H1 (cell line): ENCODE results near the gene ADGRL3.

Experiments
- CTCF ChIP-seq, 3 experiments: IDR thresholded peaks; 1 replicate in 2 of 3; 2 replicates in 1 of 3; pipeline versions ENCODE4 v1.5.1 to v1.6.1; 2011; ENCODE audit warnings: low read length in 3 of 3, mild to moderate bottlenecking in 3 of 3, inconsistent platforms in 2 of 3, low read depth in 1 of 3, moderate library complexity in 1 of 3; ENCODE audit not compliant: insufficient read depth in 1 of 3; ENCODE audit errors: control extremely low read depth in 1 of 3
- JUND ChIP-seq: IDR thresholded peaks from 2 replicates; pipeline ENCODE4 v1.6.1; 2011; ENCODE audit warnings: mild to moderate bottlenecking, improper control_type of control experiment, low read length
- KDM1A ChIP-seq: fragments of 200-600, 300-600 bp; sonication (generic); IDR thresholded peaks from 2 replicates; pipeline ENCODE4 v1.7.1; 2016; ENCODE audit warnings: mild to moderate bottlenecking, low read length, borderline replicate concordance
- POLR2AphosphoS5 ChIP-seq: IDR thresholded peaks from 2 replicates; pipeline ENCODE4 v1.6.1; 2011; ENCODE audit warnings: low read depth, low read length
- SIX5 ChIP-seq: IDR thresholded peaks from 2 replicates; pipeline ENCODE4 v1.6.1; 2011; ENCODE audit warnings: mild to moderate bottlenecking, low read depth, low read length
- TAF1 ChIP-seq: IDR thresholded peaks from 2 replicates; pipeline ENCODE4 v1.6.1; 2011; ENCODE audit warnings: mild to moderate bottlenecking, low read depth, low read length

GRCh38 chr4:61407642-61408618, 207.8 kb downstream of the ADGRL3 start:
- TF ChIP-seq TAF1 (no peak), KDM1A (no peak), SIX5 (no peak), CTCF (IDR thresholded peaks at IDR 0.05; ENCODE audit: control extremely low read depth in 1 of 3, insufficient read depth in 1 of 3, low read depth in 1 of 3, low read length in 3 of 3) (no peak), POLR2AphosphoS5 (no peak), JUND (no peak)
